Uterus (tissue), 2 donors: ENCODE measurements around the gene GNS.

Source experiments
- POLR2A ChIP-seq, 2 donors: fragments of 450-650 bp; IDR thresholded peaks; one replicate each; pipeline ENCODE4 v1.6.1; 2016; ENCODE audit warnings: antibody characterized with exemption in 2 of 2, mild to moderate bottlenecking in 1 of 2, moderate library complexity in 1 of 2
- TF ChIP-seq, protein P1 (sequence below), 4 experiments: fragments of 200-600 bp in 2 of 4; fragments of 450-650 bp in 2 of 4; sonication (generic) in 2 of 4; IDR thresholded peaks; one replicate each; pipeline ENCODE4 v1.5.1; 2016 to 2019; ENCODE audit warnings: antibody characterized with exemption in 4 of 4, mild to moderate bottlenecking in 2 of 4, moderate library complexity in 1 of 4

DNA sequence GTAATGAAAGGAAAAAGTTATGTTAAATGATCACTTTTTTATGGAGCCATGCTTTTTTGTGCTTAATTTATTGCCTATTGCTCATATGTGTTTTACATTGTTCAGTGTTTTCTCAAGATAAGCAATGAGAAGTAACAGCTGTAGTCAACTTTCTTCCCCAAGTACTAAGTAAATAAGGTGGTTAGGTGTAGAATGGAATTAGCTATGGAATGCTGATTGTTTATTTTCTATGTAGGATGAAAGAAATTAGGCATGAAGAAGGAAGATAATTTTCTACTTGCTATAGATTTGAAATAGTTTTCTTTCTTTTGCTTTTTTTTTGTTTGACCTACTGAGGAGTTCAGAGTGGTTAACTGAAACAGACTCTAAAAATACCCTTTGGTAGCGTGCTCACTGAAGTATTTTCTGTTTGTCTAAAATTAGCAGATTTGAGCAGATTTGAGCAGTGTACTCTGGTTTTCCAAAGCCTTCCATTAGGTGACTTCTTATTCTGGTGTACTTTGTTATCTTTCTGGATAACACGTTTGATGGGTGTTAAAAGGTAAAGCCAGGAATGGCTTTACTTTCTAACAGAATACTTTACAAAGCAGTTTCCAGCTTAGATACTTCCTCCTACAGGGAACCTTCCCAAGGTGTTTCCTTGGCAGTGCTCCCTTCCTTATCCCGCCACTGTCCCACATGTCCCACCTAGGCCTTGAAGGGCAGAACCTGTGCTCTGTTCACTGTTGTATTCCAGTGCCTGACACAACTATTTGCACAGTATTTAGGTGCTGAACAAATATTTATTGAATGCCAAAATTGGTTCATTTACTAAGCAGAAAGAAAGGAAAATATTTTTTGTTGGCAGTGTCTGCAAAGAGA lies 92.9 kb downstream of the GNS start:
- TF ChIP-seq, protein P1, sequence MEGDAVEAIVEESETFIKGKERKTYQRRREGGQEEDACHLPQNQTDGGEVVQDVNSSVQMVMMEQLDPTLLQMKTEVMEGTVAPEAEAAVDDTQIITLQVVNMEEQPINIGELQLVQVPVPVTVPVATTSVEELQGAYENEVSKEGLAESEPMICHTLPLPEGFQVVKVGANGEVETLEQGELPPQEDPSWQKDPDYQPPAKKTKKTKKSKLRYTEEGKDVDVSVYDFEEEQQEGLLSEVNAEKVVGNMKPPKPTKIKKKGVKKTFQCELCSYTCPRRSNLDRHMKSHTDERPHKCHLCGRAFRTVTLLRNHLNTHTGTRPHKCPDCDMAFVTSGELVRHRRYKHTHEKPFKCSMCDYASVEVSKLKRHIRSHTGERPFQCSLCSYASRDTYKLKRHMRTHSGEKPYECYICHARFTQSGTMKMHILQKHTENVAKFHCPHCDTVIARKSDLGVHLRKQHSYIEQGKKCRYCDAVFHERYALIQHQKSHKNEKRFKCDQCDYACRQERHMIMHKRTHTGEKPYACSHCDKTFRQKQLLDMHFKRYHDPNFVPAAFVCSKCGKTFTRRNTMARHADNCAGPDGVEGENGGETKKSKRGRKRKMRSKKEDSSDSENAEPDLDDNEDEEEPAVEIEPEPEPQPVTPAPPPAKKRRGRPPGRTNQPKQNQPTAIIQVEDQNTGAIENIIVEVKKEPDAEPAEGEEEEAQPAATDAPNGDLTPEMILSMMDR (IDR thresholded peaks at IDR 0.05) = no peak
- TF ChIP-seq POLR2A (IDR thresholded peaks at IDR 0.05) = no peak
